Stimulated activated CD8-positive, alpha-beta memory T cell treated with anti-CD3 and anti-CD28 coated beads, Interleukin-2, amount 100 ng/mL, for 48 hours (primary cell): ENCODE data around the gene PRDM16.

Experiments used
- DNase-seq, 2 donors: peaks; one replicate each; pipeline ENCODE4 v3.0.0-alpha.2; 2020; ENCODE audit warnings: low read depth in 2 of 2

The PRDM16 gene

GRCh38 chr1:3103967-3104677 lies 35.1 kb downstream of the PRDM16 start:
- DNase-seq = no peak

- DNase-seq = no peak
Observed at GRCh38 chr1:3105167-3105863, 36.3 kb downstream of the PRDM16 start.

- no peak for DNase-seq
Observed at GRCh38 chr1:3106216-3106615, 37.2 kb downstream of the PRDM16 start.

- no peak for DNase-seq
Observed at GRCh38 chr1:3107201-3107600, 38.2 kb downstream of the PRDM16 start.

DNA sequence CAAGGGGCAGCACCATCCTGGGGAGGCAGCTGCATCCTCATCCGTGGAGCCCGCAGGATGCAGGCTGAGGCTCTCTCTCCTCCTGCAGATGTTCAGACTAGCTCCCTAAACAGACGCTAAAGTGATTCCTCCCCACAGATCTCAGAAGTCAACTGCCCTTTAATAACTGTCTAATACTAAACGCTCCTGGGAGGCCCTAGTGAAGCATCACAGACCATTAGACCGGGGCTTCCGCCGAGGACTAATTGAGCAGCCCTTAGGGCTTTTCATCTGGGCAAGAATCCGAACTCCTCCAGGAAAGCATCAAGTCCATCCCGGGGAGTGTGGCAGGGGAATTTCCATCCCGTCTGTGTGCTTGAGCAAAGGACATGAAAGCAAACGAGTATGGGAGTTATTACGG lies 40.4 kb downstream of the PRDM16 start:
- DNase-seq = no peak

- no peak for DNase-seq
Observed at GRCh38 chr1:3111348-3112021, 42.5 kb downstream of the PRDM16 start.

DNA sequence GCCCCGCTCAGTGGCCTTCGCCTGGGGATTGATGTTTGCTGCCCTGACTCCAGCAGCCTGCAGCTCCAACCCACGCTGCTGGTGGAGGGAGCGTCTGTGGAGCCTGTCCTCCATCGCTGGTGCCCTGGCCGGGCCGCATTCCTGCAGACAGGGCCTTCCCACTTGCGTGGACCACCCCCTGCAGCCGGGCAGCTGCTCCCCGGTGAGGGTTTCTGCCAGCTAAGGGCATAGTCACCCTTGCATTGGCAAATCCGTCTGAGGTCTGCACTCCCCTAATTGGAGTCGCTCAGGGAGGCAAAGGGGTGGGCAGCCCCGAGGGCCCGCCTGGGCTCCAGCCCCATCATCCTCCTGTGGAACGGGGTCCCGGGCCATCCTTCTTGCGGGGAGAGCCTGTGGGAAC lies 43.5 kb downstream of the PRDM16 start:
- DNase-seq = no peak

- DNase-seq = no peak
Observed at GRCh38 chr1:3113047-3113740, 44.2 kb downstream of the PRDM16 start.

DNA sequence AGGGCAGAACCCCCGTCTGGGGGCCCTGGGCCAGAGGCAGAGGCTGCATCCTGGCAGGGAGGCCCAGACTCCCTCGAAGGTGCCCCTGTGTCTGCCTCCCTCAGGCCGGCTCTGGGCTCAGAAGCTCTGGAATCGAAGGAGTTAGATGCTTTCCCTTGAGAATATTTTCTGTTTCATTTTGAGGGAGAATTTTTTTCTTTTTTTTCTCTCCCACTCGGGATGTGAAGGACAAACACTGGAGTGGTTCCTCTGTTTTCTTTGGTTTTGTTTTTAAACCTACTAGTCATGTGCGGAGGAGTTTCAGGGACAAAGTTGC lies 44.7 kb downstream of the PRDM16 start:
- no peak for DNase-seq

- no peak for DNase-seq
Observed at GRCh38 chr1:3114131-3114744, 45.2 kb downstream of the PRDM16 start.

GRCh38 chr1:3114846-3115245 lies 45.8 kb downstream of the PRDM16 start:
- no peak for DNase-seq

- no peak for DNase-seq
Observed at GRCh38 chr1:3115275-3116149, 46.5 kb downstream of the PRDM16 start.

GRCh38 chr1:3116150-3116510 lies 47.1 kb downstream of the PRDM16 start:
- DNase-seq = no peak

DNA sequence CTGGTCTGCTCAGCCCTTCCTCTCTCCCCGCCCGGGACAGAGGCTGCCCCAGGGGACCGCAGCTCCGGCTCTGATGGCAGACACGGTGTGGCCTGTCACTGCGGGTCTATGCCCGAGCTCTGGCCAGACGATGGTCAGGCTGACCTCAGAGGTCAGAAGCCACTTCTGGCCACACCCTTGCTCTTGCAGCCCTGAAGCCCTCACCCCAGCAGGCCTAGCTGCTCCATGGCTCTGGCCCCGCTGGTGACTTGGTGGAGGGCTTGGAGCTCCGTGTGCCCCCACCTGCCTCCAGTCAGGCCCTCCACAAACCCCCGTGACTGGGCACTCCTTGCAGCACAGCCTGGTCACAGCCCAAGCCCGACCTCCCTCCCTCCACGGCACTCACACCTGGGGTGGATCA lies 47.6 kb downstream of the PRDM16 start:
- no peak for DNase-seq

- no peak for DNase-seq
Observed at GRCh38 chr1:3117879-3118278, 48.9 kb downstream of the PRDM16 start.

DNA sequence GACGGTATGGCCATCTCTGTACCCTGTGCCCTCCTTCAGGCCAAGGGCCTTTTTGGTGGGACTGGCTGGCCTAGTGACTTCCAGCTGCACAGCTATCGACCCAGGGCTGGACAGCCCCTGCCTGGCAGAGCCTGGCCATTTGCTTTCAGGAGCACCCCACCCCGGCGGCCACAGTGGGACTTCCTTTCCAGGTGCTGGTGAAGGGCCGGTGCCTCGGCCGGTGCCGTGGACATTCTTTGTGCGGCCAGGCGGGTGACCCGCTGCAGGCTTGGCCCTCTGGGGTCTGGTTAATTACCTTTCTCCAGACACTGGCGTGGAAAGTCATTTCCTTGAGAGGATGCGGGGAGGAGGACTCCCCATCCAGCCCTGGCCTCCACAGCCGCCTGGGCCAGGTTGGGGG lies 50.1 kb downstream of the PRDM16 start:
- no peak for DNase-seq

DNA sequence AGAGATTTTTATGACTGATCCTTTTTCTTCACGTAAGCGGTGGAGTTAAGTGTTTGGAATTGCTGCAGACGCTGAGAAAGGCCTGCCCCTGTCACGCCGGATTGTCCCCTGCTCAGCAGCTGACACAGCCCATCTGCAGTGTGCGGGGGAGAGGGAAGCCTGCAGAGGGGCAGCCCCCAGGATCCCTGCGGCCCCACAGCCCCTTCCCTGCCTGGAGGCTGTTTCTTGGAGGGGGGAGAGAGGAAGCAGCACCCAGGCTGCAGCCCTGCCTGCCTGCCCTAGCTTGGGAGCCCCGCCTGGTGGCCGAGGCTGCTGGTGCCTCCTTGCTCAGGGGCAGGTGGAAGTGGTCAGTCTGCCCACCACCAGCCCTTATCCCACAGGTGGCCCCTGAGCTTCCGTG lies 50.7 kb downstream of the PRDM16 start:
- DNase-seq = no peak

GRCh38 chr1:3120140-3120539 lies 51.1 kb downstream of the PRDM16 start:
- DNase-seq = no peak

- no peak for DNase-seq
Observed at GRCh38 chr1:3120994-3121393, 52.0 kb downstream of the PRDM16 start.

- no peak for DNase-seq
Observed at GRCh38 chr1:3121401-3122210, 52.6 kb downstream of the PRDM16 start.
